Stimulated activated CD8-positive, alpha-beta memory T cell treated with anti-CD3 and anti-CD28 coated beads, Interleukin-7, amount 100 ng/mL, for 24 hours (primary cell): ENCODE measurements around the gene DGCR6L.
"Not testable (repeated sequence)": the region's sequence is repeated elsewhere in the genome, so short reads cannot be mapped to it uniquely, and the experiment has no call there.

Experiments
- DNase-seq: peaks from one replicate; pipeline ENCODE4 v3.0.0-alpha.2; 2020; ENCODE audit warnings: low read depth

The DGCR6L gene

DNA sequence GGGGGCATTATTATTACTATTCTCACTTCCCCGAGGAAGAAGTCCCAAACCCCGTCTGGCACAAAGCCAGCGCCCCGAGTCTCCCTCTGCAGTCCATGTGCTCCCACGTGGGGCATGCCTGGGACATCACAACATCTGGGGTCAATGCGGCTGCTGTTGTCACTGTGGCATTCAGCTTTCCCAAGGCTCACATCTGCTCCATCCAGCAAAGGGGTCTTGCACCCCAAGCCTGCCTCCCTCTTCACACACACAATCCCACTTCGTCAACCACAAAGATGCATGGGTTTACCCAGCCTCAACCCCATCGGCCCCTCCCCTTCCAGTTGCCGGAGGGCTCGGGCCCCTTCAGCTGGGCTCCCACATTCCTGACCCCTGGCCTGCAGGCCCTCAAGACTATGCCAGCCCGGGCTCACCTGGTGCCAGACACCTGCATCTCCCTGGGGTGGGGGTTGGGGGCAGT is 28.2 kb downstream of the DGCR6L start:
- DNase-seq: no peak

DNA sequence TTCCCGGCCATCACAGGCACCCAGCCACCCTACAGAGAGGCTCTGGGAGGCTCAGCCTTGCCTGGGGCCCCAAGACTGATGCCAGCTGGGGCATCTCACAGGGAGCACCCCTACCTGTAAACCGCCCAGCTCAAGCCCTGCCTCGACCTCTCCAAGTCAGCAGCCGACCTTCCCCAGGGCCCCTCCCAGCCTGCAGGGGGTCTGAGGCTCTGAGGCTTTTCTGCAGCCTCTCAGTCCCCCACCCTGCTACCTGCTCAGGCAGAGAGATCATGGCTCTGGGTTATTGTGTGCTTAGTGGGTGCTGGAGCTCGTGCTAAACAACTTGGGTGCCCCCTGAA is 28.6 kb downstream of the DGCR6L start:
- no peak for DNase-seq

DNA sequence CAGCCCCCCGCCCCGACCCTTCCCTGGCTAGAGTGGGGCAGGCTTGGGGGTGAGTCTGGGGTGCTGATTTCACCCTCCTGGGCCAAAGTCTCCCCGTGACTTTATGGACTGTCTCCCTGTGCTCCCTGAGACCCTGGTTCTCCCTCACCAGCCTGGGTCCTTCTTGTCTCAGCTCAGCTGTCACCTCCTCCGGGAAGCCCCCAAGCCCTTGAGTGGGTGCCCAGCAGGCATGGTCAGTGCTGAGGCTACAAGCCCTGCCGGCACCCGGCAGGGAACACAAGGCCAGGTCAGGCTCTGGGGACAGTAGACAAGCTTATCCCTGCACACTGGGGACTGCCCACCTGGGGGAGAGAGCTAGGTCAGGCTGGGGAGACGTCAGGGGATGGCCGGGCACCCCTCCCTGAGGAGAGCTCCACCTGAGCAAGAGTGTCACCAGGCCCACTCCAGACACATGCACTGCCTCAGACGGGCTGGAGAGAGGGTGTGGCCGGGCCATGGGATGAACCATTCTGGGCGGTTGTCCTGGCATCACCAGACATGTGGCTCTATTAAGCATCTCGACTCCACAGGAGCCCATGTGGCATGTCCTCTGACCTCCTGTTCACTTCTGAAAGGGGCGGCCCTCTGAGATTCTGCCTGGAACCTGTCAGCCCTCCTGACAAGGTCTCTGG is 29.1 kb downstream of the DGCR6L start:
- no peak for DNase-seq

DNA sequence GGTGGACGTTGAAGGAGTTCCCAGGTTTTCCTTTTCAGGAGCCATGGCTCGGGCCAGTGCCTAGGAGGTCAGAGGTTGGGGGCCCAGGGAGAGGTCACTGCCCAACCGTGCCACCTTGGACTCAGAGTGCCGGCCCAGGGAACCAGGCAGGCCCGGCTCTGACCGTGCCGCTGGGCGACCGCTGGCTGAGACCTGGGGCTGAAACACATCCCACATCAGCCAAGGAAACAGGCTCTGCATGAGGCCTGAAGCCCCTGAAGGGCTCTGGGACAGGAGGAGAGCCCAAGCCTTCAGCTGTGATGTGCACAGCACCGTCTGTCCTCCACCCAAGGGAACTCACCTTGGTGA is 29.8 kb downstream of the DGCR6L start:
- no peak for DNase-seq

DNA sequence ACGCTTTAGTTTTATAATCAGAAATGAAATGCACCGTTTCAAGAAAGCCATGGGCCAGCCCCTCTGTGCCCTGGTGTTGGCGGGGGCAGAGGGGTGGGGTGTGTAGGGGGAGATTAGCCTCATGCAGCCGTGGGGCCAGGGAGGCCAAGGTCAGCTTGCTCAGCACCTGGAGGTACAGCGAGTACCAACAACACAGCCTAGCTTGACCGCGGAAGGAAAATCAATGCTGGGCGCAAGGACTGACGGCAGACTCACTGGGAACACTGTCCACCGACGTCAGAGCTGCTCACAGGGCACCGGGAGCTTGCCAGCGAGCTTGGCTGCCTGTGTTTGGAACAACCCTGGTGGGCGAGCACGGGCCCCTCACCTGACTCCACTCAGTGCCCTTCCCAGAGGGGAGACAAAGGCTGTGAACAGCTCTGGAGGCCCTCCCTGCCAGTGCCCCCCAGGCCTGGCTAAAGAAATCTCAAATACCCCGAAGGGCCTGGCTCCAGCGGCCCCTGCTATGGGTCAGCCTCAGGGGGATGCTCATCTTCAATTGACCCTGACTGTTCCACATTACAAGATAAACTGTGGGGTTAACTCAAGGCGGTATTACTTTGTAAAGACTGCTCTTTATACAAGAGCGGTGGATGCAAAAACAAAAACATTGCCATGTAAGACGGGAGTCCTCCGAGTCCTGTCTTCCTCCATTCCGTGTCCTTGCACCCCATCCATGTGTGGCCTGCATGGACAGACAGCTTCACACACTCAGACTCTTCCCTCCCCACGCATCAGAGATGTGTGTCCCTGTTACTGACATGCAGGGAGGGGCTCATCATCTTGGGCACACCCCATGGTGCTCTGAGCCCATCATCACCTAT is 30.4 kb downstream of the DGCR6L start:
- DNase-seq: not testable (repeated sequence)

DNA sequence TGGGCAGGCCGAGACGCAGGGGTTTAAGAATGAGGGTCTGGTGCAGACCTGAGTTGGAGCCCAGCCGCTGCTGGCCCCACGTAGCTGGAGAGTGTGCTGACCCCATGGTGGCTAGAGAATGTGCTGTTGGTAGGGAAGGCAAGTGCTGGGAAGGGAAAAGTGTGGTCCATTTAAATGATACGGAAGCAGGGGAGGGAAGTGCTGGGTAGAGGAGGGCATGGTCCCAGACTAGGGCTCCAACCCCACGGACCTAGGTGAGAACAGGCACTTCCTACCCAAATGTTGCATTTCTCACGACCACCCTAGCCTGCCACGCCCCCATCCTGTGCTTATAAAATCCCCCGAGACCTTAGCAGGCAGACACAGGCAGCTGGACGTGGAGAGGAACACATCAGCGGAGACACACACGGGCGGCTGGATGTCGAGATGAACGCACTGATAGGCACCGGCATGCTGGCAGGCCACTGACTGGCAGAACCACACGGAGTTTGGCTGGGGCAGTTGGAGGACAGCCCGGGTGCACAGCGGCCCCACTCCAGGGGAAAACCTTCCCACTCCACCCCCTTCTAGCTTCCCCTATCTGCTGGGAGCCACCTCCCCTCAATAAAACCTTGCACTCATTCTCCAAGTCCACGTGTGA is 33.0 kb downstream of the DGCR6L start:
- DNase-seq: not testable (repeated sequence)

GRCh38 chr22:20286312-20286660 is 33.6 kb downstream of the DGCR6L start:
- DNase-seq: not testable (repeated sequence)

DNA sequence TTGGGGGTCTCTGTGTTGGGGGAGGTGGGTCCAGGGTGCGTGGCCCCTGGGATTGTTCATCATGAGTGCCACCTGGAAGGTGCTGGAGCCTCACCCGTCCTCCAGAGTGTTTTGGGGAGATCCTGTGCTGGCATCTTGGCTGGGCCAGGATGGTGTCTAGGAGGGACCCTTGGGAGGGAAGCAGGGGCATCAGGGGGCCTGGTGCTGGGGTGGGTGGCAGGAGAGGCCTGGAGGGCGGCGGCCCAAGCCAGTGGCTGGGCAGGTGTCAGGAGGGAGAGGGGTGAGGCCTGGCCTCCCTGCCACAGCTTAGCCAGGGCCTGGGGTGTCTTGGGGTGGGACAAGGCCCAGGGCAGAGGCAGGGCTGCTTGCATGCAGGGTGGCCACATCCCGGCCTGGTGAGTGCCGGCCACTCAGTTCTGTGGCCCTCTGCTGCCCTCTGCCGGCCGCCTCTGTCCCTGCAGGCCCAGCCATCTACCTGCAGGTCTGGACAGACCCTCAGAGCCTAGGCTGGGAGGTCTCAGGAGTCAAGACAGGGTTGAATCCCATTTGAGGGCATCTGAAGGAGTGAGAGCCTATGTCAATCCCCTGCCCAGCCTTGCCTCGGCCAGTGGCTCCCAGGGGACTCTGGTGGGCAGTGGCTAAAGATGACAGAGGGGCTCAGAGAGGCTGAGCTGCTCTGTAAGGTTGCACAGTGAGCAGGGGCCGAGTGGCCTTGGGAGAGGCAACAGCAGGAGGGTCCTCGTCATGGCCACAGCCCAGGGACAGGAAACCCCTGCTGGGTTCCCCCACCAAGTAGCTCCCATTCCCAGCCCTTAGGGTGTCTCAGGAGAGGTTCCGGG is 34.2 kb downstream of the DGCR6L start:
- peak; percentile 73 for DNase-seq

DNA sequence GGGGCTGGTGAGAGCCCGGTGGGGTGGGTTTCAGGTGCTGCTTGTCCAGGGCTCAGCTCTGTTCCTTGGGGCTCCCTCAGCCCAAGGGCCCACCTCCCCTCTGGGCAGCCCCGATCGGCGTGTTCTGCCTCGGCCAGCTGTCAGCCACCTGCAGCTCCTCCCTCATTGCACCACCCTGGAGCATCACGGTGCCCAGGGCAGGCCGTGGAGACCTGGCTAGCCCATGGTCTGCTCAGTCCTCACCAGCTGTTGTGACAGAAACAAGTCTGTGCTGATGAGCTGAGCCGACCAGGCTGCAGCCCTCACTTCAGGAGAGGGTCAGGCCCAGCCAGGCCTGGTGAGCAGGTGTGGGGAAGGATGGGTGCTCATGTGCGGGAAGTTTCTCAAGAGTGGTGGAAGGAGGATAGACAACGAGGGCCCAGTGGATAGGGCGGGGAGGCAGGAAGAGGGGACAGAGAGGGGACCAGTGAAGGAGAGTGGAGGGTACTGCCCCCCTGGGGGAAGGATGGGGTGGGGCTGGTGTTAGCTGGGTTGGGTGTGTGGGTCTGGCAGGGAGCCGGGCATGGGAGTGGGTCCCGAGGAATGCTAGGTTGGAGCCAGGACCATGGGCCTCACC is 35.3 kb downstream of the DGCR6L start:
- no peak for DNase-seq

GRCh38 chr22:20283674-20284066 is 36.2 kb downstream of the DGCR6L start:
- DNase-seq: no peak

GRCh38 chr22:20282901-20283673 is 36.8 kb downstream of the DGCR6L start:
- DNase-seq: no peak

GRCh38 chr22:20281891-20282290 is 38.0 kb downstream of the DGCR6L start:
- no peak for DNase-seq

DNA sequence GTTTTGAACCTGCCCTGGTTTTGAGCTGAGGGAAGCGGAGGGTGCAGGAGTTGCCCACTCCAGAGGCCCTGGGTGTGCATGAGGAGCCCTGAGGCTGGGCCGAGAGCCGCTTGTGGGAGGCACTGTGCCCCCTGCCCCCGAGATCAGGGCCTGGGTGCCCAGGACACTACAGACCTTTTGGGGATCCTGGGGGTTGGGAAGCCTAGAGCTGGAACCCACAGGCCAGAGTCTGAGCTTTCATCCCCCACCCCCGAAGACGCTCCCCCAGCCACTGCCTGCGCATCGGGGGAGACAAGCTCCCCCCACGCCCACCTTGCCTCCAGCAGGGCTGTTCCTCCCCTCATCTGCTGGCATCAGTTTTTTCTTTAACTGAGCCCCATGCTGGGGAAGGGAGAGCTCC is 38.4 kb downstream of the DGCR6L start:
- DNase-seq: not testable (repeated sequence)

DNA sequence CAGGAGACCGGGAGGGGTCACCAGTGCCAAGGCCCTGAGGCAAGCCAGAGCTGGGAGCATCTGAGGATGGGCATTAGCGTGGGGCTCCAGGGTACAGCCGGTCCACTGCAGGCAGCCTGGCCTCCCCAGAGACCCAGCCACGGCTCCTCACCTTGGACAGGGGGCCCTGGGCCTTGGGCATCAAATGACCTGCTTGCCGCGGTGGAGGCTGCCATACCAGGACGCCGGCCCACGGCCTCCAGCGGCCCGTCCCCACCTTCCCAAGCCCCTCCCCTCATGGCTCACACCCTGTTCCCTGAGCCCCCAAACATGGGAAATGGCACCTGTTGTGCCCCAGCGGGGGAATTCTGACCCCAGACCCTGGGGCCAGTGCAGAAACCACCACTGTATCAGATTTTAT is 39.0 kb downstream of the DGCR6L start:
- no peak for DNase-seq

DNA sequence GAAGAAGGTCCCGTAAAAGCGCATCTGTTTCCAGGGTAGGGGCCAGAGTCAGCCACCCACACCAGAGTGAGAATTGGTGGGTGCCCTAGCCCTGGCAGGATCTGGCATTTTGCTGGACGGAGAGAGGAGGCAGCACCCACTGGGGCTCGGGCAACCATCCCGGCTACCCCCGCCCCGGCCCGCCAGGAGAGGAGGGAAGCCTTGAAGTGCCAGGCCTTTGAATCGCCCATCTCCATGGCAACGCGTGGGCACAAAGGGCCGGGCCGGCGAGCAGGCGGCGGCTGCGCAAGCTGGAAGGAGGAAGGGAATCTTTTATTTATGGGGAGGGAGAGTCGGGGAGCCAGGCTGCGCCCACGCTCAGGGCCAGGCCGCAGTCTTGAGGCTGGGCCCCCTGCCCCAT is 39.7 kb downstream of the DGCR6L start:
- DNase-seq: not testable (repeated sequence)

DNA sequence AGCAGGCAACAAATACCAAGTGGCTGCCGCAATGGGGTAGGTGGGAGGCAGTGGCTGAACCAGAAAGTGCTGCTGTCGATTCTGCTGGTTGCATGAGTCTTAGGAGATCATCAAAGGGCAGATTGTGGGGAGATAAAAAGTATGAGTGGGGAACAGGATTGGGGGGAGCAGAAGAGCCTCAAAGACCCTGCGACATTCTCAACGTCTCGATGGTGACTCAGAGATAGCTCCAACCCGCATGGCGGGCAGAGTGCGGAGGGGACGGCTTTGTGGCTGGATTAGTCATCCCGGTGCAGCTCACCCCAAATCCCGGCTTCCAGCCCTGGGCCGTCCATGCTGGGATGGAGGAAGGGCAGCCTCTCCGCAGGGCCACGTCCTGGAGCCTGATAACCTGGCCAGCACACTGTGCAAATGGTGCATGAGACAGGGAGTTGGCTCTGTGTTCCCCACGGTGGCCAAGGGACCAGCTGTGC is 40.2 kb downstream of the DGCR6L start:
- DNase-seq: no peak

- not testable (repeated sequence) for DNase-seq
Measured at GRCh38 chr22:20278726-20279490, 41.0 kb downstream of the DGCR6L start.

DNA sequence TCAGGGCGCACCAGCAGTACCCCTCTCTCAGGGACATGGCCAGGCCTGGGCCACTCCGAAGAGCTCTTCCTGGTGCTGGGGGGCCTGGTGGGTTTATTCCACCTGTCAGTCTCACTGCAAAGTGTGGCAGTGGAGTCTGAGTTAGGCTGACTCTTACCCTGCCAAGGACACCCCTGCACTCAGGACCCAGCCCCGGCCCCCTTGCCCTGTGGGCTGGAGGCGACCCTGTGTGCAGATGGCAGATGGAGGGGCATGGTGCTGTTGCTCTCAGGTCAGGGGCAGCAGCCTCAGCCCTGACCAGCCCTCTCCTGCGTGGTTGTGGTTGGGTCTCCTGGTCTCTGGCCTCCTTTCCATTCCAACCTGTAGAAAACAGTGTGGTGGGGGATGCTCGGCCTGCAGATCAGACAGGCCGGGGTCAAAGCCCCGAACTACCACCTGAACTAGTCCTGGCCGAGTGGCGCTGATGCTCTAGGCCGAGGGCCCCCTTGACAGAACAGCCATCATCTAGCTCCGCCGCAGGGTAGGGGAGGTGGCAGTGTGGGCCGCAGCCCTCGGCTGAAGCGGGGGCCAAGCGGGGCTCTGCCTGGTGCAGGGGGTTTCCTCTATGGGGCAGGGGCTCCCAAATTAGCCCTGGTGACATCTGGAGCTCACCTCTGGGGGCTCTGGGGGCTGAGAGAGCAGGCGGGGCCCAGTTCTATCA is 41.8 kb downstream of the DGCR6L start:
- not testable (repeated sequence) for DNase-seq

DNA sequence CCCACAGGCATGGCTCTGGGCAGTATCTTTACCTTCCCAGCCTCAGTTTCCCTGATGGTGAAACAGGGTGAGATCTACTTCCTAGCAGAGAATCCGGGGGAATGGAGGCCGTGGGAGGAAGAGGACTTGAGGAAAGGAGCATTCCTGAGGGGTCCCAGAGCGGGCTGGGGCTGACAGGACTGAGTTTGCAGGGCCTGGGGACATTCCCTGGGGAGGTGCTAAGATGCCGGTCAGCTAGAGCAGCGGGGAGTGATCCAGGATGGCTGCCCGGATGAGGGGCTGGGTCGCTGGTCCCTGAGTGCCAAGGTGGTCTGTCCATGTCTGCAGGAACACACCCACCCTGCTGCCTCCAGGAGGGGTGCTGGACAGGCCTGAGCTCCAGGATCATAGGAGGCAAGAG is 43.4 kb downstream of the DGCR6L start:
- no peak for DNase-seq

DNA sequence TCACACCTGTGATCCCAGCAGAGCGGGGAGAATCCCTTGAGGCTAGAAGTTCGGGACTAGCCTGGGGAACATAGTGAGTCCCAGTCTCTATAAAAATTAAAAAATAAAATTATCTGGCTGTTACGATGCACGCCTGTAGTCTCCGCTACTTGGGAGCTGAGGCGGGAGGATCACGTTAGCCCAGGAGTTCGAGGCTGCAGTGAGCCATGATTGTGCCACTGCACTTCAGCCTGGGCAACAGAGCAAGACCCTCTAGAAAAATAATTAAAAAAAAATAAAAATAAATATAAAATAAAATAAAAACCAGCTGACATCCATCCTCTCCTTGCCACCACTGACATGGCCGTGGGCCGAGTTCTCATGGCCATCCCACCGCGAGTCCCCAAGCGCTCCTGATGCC is 44.0 kb downstream of the DGCR6L start:
- DNase-seq: no peak
